ENCODE data around the gene ATP1B4.

Gene ATP1B4

DNA sequence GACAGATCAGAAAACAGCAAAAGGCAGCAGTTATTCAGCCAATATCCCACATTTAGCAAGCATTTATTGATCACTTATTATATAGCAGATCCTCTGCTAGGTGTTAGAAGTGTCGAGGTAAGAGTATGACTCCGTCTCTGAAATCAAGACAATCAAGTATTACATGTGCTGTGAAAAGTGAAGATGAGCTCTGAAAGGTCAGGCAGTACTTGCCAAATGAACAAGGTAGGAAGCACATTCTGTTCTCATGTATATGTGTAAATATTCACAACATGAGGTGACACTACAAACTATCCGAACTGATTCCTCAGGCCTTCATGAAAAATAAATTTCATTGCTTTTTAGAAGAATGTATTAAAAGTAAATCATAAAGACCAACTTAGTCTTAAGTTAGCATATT lies 15.3 kb downstream of the ATP1B4 start:
- DNase-seq, result no peak

DNA sequence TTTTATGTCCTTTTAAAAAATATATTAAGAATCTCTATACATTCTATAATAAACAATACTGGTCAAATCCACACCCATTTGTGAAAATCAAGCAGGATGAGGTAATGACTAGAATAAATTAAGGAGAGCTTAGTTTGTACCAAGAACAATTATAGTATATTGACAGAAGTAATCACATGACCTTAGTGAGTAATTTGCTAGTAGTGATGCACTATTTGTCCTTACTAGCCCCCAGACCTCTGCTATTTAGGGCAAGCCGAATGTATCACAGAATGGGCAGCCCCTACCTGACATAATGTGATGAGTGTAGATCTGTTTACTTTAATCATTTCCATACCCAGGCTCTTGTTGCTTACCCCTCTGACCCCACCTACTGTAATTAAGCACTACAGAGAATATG lies 15.8 kb downstream of the ATP1B4 start:
- no peak for DNase-seq

DNA sequence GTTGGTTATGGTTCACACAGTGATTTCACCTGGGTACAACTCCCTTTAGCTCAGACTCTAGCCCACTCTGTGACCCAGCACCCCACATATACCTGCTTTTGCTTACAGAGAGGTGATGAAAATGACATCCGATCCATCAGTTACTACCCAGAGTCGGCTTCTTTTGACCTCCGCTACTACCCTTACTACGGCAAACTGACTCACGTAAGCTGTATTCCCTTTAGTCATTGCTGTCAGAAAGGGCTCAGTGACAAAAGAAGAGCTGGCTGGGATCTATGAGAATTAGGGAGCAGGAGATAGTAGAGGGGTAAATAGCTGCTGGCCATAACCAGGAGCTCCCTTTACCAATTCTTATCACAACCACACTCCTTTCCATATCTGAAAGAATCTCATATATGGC lies 16.7 kb downstream of the ATP1B4 start:
- DNase-seq, result no peak

DNA sequence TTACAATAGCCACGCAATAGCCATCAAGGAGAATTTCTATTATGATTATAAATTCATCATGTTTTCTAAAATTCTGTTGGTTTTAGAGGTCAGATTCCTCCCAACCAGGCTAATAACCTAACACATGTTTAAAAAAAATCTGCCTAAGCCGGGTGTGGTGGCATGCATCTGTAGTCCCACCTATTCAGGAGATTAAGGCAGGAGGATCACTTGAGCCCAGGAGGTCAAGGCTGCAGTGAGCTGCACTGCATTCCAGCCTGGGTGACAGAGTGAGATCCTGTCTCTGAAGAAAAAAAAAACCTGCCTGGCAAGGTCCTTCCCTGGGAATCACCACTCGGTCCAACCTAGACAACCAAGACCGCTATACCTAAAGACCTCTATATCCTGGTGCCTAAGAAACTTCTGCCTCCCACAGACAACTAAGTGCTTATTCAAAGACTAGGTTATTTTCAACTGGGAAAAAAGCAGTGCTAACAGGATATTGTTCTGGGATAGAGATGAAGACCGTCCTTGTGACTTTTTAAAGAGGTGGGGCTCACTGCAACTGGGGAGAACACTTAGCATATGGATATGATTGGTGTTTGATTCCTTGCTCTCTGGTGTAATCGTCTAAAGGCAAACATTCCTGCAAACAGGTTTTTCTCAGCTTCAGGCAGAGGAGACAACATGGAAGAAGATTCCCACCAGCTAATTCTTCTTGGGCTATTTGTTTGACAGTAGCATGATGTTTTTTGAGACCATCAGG lies 18.2 kb downstream of the ATP1B4 start:
- no peak for DNase-seq

DNA sequence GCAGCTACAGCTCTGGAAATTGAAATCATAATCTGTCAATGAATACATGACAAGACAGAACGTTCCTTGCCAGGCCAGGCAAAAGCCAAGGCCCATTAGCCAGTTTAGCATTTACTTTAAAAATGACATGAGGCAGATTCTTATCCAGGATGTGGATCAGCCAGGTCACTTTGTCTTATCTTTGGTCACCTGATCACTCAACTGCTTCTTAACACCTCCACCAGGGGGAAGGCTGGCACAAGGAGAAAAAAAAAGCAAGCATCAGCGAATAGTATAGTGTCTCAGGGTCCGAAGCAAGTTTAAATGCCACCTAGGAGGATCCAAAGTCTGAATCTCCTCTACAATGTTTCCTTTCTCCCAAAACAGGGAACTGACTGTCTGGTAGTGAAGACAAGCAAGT lies 18.8 kb downstream of the ATP1B4 start:
- no peak for DNase-seq

DNA sequence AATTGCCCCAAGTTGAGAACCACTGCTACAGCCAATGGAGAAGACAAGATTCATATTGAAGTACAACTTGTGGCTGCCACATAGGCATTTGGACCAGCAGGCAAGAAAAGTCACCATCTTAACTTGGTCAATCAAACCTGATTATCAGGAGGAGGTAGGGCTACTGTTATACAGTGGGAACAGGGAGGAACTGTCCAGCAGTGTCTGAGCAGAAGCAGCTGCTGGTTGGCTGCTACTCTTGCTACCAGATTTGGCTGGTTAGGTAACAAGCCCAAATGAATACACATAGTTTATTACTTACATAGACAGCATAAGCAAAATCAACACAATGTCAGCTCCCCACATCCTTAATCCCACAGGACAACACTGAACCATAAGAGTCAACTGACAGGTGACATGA lies 39.4 kb downstream of the ATP1B4 start:
- no peak for DNase-seq

DNA sequence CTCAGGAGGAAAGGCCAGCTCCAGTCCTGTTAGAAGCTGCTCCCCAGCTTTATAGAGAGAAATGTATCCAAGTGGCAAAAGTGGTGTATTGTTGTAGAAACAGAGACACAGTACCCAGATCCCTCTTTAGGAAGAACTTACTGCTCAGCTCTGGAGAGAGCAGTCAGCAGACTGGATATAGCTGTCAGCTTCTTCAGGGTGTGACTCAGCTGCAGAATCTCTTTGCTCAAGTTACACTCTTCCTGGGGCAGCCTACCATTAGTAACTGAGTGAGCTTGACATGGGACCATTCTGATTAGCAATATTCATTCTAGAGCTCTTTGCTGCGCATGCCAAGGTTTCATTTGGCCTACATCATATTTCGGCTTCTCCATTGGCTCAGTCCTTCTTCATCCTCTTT lies 40.5 kb downstream of the ATP1B4 start:
- DNase-seq, result no peak

DNA sequence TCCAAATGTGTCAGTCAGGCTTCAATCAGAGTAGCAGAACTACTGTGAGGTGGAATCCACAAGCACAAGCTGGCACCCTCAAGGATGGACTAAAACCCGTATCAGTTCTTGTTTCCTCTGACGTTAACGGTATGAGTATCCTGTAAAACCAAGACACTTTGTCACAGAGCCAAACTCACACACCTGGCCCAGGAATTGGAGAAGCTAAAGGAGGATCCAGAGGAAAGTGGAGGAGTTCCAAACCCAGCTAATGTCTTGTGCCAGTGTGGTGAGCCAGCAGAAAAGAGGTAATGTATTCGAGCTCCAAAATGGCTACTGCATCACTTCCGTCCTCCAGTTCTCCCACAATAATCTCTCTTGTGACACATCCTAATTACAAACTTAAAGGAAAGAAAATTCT lies 44.7 kb downstream of the ATP1B4 start:
- no peak for DNase-seq

DNA sequence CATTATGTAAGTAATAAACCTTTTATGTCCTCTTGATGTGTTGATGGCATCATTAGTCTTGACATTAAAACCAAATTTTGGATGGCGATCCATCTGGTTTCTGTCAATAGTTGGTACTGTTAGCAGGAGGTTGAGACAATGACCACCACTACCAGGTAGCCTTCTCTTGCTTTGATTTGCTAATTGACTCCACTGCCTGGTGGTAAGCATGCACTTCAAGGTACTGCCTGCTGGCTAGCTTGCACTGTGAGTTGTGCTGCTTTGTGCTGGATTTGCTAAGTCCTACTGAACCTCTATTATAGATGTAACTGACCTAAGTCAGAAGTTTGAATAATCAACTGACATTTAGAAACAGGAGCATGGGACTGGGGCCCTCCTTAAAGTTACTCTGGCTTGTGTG lies 46.3 kb downstream of the ATP1B4 start:
- DNase-seq, result no peak

DNA sequence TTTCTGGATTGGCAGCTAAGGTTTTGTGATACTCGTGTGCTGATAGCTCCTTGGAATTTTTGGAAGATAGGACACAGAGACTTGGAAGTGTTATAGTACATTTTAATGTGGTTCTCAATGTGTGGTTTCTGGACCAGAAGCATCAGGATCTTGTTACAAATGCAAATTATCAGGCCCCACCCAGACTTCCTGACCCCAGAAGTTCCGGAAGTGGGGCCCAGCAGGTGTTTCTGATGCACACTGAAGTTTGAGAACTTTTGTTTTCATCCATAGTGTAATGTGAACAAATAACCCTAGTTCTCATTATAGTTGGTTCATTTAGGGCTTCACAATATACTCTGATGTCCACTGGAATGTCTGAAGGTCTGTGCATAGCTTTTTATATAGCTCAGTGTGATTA lies 57.6 kb downstream of the ATP1B4 start:
- DNase-seq, result no peak

DNA sequence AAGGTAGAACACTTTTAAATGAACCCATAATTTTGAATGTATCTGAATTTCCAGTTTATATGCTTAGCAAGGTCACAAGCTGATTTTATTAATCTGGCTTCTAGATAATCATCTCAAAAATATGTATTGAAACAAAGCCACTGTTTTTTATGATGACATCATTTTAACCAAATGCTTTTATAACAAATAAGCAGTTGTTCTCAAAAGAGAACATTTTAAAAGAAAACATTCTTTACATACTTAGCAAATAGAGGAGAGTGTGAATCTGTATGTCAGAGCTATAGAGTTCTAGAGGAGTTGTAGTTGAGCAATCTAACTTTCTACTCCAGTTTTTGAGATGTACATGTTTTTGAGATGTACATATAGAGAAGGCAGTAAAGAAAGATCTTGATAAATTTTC lies 64.7 kb downstream of the ATP1B4 start:
- no peak for DNase-seq

DNA sequence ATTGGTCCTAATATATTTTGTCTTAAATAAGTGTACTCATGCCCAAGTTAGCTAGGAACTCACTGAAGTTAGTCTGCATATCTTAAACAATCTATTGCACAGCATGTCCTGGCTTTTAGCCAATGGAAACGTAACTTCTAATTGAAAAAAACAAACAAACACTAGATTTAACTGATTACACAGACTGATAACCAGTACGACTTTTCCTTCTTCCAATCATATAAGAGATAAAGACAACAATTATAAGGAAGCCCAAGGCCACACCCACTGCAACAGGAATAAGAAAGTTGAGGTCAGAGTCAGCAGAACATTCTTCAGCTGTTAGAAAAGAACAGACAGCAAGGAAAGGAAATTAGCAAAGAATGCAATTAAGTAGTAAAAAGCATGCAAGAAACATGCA lies 66.4 kb downstream of the ATP1B4 start:
- DNase-seq, result no peak

DNA sequence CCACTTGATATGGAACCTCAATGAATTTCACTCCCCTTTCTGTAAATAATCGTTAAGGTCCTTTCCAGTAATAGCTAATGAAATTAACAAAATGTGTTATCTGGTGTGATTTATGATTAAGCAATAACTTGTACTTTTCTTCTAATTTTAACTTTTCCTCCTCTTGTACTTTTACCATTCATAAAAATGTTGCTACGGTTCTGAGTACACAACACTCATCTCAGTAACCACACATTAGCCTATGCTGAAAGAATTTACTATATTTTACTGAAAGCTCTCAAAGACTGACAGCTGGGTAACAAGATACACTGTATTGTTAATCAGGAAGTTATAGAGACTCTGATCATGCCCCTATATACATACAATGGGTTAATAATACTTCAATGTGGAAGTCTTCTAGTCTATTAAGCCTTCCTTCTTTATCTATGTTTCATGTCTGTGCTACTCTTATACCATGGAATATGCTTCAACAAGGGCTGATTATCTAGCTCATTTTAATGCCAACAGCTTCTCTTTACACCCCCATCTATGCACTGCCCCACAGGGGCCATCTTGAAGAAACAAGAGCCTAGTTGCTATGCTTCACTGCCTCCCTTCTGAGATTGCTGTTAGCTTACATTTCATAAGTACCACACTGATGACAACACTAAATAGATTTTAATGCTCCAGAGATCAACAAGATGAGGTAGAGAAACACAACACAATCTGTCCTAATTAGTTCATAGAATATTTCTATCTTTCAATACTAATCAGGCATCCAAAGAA lies 68.1 kb downstream of the ATP1B4 start:
- no peak for DNase-seq
